Measurements from ENCODE around the gene FLNA.
"Not testable (repeated sequence)": the region's sequence is repeated elsewhere in the genome, so short reads cannot be mapped to it uniquely, and the experiment has no call there.

FLNA gene

DNA sequence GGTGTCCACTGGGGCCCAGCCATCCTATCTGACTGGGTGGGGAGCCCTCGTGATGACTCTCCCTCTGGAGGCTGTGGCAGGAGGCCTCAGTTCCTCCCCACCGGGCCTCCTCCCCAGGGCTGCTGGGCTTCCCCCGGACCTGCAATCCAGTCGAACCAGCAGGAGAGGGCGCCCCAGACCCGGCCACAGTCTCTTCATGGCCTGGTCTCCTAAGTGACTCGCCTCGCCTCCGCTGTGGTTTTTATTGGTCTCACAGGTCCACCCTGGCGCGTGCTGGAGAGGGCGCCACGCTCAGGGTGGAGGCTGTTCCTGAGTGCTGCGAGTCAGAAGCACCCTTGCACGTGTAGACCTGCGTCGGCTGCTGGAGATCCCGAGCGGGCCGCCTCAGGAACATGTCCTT, 30.8 kb downstream of the FLNA start:
- DNase-seq (ENCODE audit: low read depth in 1 of 2, low spot score in 1 of 2) = not testable (repeated sequence)

DNA sequence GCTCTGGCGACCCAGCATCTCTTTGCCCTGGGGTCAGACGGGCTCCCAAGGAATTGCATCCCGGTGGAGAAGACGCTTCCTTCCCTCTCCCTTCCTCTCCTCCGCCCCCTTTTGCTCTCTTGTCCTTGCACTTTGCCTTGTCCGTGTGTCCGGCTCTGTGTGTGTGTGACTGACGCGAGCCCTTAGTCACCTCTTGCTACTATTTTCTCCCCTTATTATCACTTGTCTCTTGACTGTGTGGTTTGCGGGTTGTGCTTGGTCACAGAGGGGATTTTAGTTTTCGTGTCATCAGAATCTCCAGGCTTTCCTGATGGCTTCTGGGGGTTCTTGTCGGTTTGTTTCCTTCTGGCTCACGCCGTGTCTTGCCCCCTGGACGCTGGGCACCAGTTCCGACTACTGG, 31.4 kb downstream of the FLNA start:
- DNase-seq (ENCODE audit: low read depth in 1 of 2, low spot score in 1 of 2) = not testable (repeated sequence)

DNA sequence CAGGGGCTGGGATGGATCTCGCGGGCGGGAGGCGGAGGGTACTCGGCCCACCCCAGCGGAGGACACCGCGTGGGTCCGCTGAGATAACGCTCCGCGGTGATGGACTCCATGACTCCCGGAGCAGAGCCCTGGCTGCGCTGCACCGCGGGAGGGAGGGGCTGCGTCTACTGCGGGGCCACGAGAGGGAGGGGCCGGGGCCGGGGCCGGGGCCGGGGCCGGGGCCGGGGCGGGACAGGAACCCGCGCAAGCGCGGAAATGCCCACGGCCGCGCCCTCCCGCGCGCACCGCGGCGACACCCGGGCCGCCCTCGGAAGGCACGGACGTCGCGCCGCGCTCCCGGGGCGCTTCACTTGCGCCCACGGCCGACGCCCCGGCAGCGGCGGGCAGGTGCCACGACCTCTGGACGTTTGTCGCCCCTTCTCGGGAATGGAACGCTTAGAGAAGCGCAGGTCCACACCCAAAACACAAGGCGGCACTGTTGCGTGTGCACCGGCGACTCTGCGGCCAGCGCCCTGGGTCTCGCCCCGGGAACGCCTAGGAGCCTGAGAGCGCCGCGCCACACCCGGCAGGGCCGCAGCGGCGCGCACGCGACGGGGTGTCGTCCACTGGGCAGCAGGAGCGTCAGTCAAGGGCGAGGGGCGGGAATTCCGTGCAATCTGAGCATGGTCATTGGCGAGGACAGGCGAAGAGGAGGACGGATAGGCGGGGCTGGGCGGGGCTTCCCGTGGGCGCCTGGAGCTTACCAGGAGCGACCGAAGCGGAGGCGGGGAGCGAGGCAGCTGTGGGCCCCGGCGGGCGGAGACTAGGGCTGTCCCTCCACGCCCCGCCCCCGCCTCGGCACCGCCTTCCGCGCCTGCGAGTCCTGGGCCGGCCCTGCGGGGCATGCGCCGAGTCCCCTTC, 32.8 kb downstream of the FLNA start:
- DNase-seq (ENCODE audit: low read depth in 1 of 2, low spot score in 1 of 2) = not testable (repeated sequence)

- DNase-seq (ENCODE audit: low read depth in 1 of 2, low spot score in 1 of 2) = no peak
Observed at GRCh38 chrX:154334496-154334895, 39.9 kb downstream of the FLNA start.

DNA sequence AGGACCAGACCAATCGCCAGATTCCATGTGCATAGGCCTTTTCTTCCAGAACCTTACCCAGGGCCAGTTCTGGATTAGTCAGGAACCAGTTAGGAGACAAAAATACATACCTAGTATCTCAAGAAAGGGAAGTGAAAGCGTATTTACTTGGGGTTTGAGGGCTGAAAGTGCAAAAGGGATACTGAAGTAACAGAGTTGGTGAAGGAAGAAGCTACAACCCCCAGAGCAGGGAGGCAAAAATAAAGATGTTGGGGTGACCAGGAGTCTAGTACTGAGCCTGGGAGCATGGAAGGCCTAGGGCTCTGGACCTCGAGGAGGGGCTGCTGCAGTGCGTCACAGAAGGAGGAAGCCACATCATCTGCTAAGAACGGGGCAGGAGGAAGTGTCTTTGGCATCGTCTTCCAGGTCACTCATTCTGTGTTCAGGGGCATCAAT, 40.6 kb downstream of the FLNA start:
- DNase-seq (ENCODE audit: low read depth in 1 of 2, low spot score in 1 of 2) = no peak

DNA sequence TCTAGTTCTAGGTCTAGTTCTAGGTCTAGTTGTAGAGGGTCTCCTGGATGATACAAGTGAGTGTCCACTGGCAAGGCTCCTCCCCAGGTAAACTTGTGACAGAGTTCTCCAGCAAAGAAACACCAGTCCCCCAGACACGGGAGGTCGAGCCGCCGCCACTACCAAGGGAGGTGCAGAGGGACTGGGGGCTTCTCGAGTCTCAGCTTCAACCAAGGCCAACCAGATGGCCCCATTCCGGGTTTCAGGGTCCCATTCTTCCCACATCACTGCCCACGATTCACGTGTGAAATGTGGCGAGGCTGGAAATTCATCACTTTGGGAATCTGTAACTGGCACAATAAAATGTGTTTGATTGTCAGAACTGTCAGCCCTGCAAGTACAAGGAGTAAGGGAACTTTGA, 41.3 kb downstream of the FLNA start:
- no peak for DNase-seq (ENCODE audit: low read depth in 1 of 2, low spot score in 1 of 2)

GRCh38 chrX:154332561-154332960, 41.9 kb downstream of the FLNA start:
- DNase-seq (ENCODE audit: low read depth in 1 of 2, low spot score in 1 of 2) = no peak

- no peak for DNase-seq (ENCODE audit: low read depth in 1 of 2, low spot score in 1 of 2)
Observed at GRCh38 chrX:154329294-154329693, 45.1 kb downstream of the FLNA start.

DNA sequence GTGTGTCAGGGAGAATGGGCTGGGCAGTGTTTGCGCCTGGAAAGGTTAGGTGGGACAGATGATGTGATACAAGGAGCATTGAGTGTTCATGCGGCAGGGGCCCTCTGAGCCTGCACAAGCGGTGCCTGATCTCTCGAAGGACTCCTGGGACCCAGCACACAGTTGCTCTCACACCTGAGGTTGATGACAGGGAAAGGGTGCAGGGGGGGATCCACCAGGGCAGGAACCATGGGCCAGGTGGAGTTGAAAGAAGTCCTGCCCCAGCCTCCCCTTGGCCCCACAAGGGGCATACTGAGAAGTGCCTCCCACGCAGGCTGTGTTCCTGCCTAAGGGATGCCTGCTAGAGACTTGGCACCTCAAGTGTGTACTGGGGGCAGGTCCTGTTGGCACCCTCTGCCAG, 45.8 kb downstream of the FLNA start:
- no peak for DNase-seq (ENCODE audit: low read depth in 1 of 2, low spot score in 1 of 2)

- no peak for DNase-seq (ENCODE audit: low read depth in 1 of 2, low spot score in 1 of 2)
Observed at GRCh38 chrX:154327038-154327820, 47.2 kb downstream of the FLNA start.

GRCh38 chrX:154325541-154325940, 48.9 kb downstream of the FLNA start:
- DNase-seq (ENCODE audit: low read depth in 1 of 2, low spot score in 1 of 2) = no peak

GRCh38 chrX:154323537-154323936, 50.9 kb downstream of the FLNA start:
- no peak for DNase-seq (ENCODE audit: low read depth in 1 of 2, low spot score in 1 of 2)

DNA sequence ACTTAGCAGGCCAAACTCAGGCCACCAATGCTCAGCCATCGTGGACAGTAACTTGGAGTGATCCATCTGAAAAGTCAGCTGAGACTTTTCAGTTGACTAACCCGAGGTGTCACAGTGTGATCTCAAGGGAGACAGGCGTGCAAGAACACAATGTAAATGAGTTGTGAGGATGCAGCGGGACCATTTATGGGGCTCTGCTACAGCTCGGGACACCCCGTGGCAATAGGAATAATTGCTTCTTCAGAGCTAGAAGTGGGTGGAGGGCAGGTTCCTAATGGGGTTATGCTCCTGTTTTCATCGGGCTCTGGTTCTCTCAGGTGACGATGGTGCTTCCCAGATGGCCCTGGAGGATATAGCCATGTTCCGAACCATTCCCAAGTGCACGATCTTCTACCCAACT, 51.5 kb downstream of the FLNA start:
- no peak for DNase-seq (ENCODE audit: low read depth in 1 of 2, low spot score in 1 of 2)

- DNase-seq (ENCODE audit: low read depth in 1 of 2, low spot score in 1 of 2) = no peak
Observed at GRCh38 chrX:154321594-154321993, 52.8 kb downstream of the FLNA start.

DNA sequence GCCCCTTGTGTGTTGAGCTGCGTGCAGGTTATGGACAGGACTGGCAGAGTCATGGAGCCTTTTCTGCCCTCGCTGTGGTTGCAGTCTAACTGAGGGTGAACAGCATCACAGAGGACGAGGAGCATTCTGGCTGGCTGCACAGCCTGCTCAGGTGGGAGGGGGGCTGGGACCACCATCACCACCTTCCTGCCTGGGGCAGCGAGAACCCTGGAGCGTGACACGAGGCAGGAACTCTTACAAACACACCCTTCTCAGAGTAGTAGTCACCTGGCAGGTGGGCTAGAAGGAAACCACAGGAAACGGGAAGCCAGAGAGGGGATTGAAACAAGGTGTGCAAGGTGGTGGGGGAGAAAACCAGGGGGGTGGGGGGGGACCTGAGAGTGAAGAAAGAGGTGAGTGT, 53.3 kb downstream of the FLNA start:
- no peak for DNase-seq (ENCODE audit: low read depth in 1 of 2, low spot score in 1 of 2)

DNA sequence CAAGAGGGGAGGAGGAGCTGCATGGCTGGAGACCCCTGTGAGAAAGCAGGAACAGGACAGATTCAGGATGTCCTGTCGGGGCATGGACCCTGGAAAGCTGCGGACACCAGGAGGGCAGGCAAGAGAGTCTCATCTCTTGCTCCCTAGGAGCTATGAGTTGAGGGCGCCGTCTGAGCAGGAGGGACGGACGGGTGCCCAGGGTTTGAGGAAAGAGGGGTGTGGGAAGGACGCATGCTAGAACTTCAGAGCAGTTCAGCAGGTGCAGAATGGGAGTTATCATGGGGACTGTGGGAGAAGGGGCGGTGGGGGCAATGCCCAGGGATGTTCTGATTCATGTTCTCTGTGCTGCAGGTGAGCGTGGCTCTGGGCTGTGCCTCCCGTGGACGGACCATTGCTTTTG, 54.0 kb downstream of the FLNA start:
- DNase-seq (ENCODE audit: low read depth in 1 of 2, low spot score in 1 of 2) = no peak

GRCh38 chrX:154317391-154317995, 56.9 kb downstream of the FLNA start:
- no peak for DNase-seq (ENCODE audit: low read depth in 1 of 2, low spot score in 1 of 2)

GRCh38 chrX:154315416-154315815, 59.0 kb downstream of the FLNA start:
- DNase-seq (ENCODE audit: low read depth in 1 of 2, low spot score in 1 of 2) = no peak

GRCh38 chrX:154313147-154313546, 61.3 kb downstream of the FLNA start:
- no peak for DNase-seq (ENCODE audit: low read depth in 1 of 2, low spot score in 1 of 2)

DNA sequence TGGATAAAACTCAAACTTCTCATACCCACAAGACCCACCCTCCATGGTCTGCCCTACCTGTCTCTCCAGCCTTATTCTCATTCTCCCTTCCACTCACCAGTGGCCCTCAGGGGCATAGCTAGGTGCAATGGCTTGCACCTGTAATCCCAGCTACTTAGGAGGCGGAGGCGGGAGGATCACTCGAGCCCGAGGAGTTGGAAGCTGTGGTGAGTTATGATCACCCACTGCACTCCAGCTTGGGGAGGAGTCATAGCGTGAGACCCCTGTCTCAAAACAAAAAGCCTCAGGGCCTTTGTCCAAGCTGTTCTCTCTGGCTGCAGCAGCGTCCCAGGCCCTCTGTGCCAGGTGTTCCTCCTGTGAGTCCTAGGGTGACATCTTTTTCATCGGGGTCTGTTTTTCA, 62.3 kb downstream of the FLNA start:
- no peak for DNase-seq (ENCODE audit: low read depth in 1 of 2, low spot score in 1 of 2)

DNA sequence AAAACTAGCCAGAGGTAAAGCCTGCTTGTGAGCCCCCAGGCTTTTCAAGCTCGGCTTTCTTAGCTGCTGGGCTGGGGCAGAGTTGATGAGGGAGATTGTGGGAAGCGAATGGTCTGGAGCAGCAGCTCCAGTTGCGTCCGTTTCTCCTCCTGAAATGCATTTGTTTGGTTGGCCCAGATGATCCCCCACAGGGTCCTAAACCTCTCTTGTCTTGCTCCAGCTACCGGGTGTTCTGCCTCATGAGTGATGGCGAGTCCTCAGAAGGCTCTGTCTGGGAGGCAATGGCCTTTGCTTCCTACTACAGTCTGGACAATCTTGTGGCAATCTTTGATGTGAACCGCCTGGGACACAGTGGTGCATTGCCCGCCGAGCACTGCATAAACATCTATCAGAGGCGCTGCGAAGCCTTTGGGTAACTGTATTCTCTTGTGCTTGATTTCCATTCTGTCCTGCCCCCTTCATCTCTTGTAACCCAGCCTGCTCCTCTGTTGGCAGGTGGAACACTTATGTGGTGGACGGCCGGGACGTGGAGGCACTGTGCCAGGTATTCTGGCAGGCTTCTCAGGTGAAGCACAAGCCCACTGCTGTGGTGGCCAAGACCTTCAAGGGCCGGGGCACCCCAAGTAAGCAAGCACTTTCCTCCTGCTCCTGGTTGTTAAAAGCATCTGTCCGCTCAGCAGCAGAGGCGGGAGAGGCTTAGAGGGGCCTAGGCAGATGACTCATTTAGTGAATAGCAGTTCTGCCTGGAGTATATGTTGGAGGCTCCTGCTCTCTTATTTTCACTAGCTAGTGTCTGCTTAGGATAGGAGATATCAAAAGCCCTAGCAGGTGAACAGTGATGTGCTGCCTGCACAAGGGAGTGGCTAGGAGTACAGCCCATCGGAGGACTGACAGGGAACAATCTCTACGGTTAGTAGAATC, 63.6 kb downstream of the FLNA start:
- DNase-seq (ENCODE audit: low read depth in 1 of 2, low spot score in 1 of 2) = no peak

All from activated T-helper 1 cell treated with anti-CD3 and anti-CD28 coated beads, Interleukin-2, amount 50 U/mL, for 16 hours (primary cell).